ENCODE measurements around the gene NDUFV1. TPM values are rescaled to one million over a fixed set of nuclear protein-coding genes. Genes with fewer than 3 reads are reported as not detected.

NDUFV1 gene
- total RNA-seq, 1 donor from 2014 or later, result 180 TPM

- Mint-ChIP-seq H3K27ac (no peak overlapping the region), H3K27me3 (ENCODE audit: low read depth) (peaks cover 53% of the 10 kb centered on the region), H3K4me1 (no peaks in the 10 kb centered on the region), H3K36me3 (no peaks in the 10 kb centered on the region), H3K4me3 (no peak overlapping the region), H3K9me3 (no peaks in the 10 kb centered on the region)
- no peak for DNase-seq (ENCODE audit: low spot score in 2 of 2, unreplicated experiment in 2 of 2)
- no peak for TF ChIP-seq CTCF (IDR thresholded peaks at IDR 0.05; ENCODE audit: unreplicated experiment)
Observed at GRCh38 chr11:67645521-67646461, 39.1 kb downstream of the NDUFV1 start.

- no peak overlapping the region for H3K4me3 Mint-ChIP-seq
- DNase-seq (ENCODE audit: low spot score in 2 of 2, unreplicated experiment in 2 of 2), result no peak
- TF ChIP-seq CTCF (IDR thresholded peaks at IDR 0.05; ENCODE audit: unreplicated experiment), result no peak
- H3K27ac Mint-ChIP-seq, result no peak overlapping the region
- H3K36me3 Mint-ChIP-seq, result no peaks in the 10 kb centered on the region
- no peaks in the 10 kb centered on the region for H3K9me3 Mint-ChIP-seq
- peaks cover 52% of the 10 kb centered on the region for H3K27me3 Mint-ChIP-seq (ENCODE audit: low read depth)
- no peaks in the 10 kb centered on the region for H3K4me1 Mint-ChIP-seq
Observed at GRCh38 chr11:67646535-67647336, 40.0 kb downstream of the NDUFV1 start.

GRCh38 chr11:67647471-67647870, 40.7 kb downstream of the NDUFV1 start:
- H3K4me3 Mint-ChIP-seq, result no peak overlapping the region
- no peak for TF ChIP-seq CTCF (IDR thresholded peaks at IDR 0.05; ENCODE audit: unreplicated experiment)

GRCh38 chr11:67648140-67648795, 41.5 kb downstream of the NDUFV1 start:
- H3K4me1 Mint-ChIP-seq, result peaks cover 7% of the 10 kb centered on the region
- DNase-seq (ENCODE audit: low spot score in 2 of 2, unreplicated experiment in 2 of 2), result no peak
- no peak overlapping the region for H3K27ac Mint-ChIP-seq
- TF ChIP-seq CTCF (IDR thresholded peaks at IDR 0.05; ENCODE audit: unreplicated experiment), result no peak
- no peaks in the 10 kb centered on the region for H3K36me3 Mint-ChIP-seq
- H3K4me3 Mint-ChIP-seq, result no peak overlapping the region
- no peaks in the 10 kb centered on the region for H3K9me3 Mint-ChIP-seq
- H3K27me3 Mint-ChIP-seq (ENCODE audit: low read depth), result peaks cover 46% of the 10 kb centered on the region

More at GRCh38 chr11:67647471-67647870, 40.7 kb downstream of the NDUFV1 start:
- Mint-ChIP-seq H3K4me1 (peaks cover 4% of the 10 kb centered on the region), H3K27me3 (ENCODE audit: low read depth) (peaks cover 45% of the 10 kb centered on the region), H3K9me3 (no peaks in the 10 kb centered on the region), H3K27ac (no peak overlapping the region), H3K36me3 (no peaks in the 10 kb centered on the region)
- DNase-seq (ENCODE audit: low spot score in 2 of 2, unreplicated experiment in 2 of 2), result no peak

GRCh38 chr11:67648796-67649613, 42.3 kb downstream of the NDUFV1 start:
- no peak for DNase-seq (ENCODE audit: low spot score in 2 of 2, unreplicated experiment in 2 of 2)
- H3K4me3 Mint-ChIP-seq, result no peak overlapping the region
- no peak for TF ChIP-seq CTCF (IDR thresholded peaks at IDR 0.05; ENCODE audit: unreplicated experiment)
- no peak overlapping the region for H3K27ac Mint-ChIP-seq
- H3K4me1 Mint-ChIP-seq, result peaks cover 7% of the 10 kb centered on the region
- no peaks in the 10 kb centered on the region for H3K9me3 Mint-ChIP-seq
- peaks cover 49% of the 10 kb centered on the region for H3K27me3 Mint-ChIP-seq (ENCODE audit: low read depth)
- H3K36me3 Mint-ChIP-seq, result no peaks in the 10 kb centered on the region
